Measurements from ENCODE around the gene ATRAID.

Gene ATRAID

GRCh38 chr2:27261926-27262298, 50.1 kb downstream of the ATRAID start:
- no peak for DNase-seq (ENCODE audit: low spot score)

GRCh38 chr2:27262379-27263286, 50.8 kb downstream of the ATRAID start, which contains the start of gene SLC30A3:
SLC30A3 (minus strand) TSS chr2:27263047; CDS start chr2:27262906, 141 bp downstream.
- POLR2A ChIA-PET (ENCODE audit: low non-redundant PET), result no interaction called here
- no peak for TF ChIP-seq CTCF (conservative IDR thresholded peaks at IDR 0.05; ENCODE audit: low read depth)
- H3K27ac ChIP-seq, result no peak within 1 kb of the TSS
- peak; percentile 71 for DNase-seq (ENCODE audit: low spot score)
- CTCF ChIA-PET, result interaction anchor here (0.7 to 2.0 kb wide), 3 partner anchors 17 to 93 kb away, joined by 3 to 9 read pairs (median 5); no protein-coding TSS in a partner anchor

More at GRCh38 chr2:27261926-27262298, 50.1 kb downstream of the ATRAID start:
- H3K27ac ChIP-seq, result no peak overlapping the region
- ChIA-PET CTCF (no interaction called here), POLR2A (ENCODE audit: low non-redundant PET) (no interaction called here)
- no peak for TF ChIP-seq CTCF (conservative IDR thresholded peaks at IDR 0.05; ENCODE audit: low read depth)

- ChIA-PET CTCF (interaction anchor here (0.7 to 5.0 kb wide), 4 partner anchors 17 to 94 kb away, joined by 3 to 32 read pairs (median 6); partner anchors contain the start of gene TRIM54), POLR2A (ENCODE audit: low non-redundant PET) (no interaction called here)
- DNase-seq (ENCODE audit: low spot score), result no peak
These were observed 51.7 kb downstream of the ATRAID start for GRCh38 chr2:27263287-27264252.

GRCh38 chr2:27264253-27264752, 52.5 kb downstream of the ATRAID start:
- DNase-seq (ENCODE audit: low spot score), result no peak
- no peak for TF ChIP-seq CTCF (conservative IDR thresholded peaks at IDR 0.05; ENCODE audit: low read depth)
- no peak overlapping the region for H3K27ac ChIP-seq
- POLR2A ChIA-PET (ENCODE audit: low non-redundant PET), result no interaction called here
- CTCF ChIA-PET, result interaction anchor here (0.8 to 5.0 kb wide), 6 partner anchors 14 to 176 kb away, joined by 3 to 32 read pairs (median 4); partner anchors contain the start of gene TRIM54

More at GRCh38 chr2:27263287-27264252, 51.7 kb downstream of the ATRAID start:
- no peak for TF ChIP-seq CTCF (conservative IDR thresholded peaks at IDR 0.05; ENCODE audit: low read depth)
- H3K27ac ChIP-seq, result no peak overlapping the region

GRCh38 chr2:27264753-27265535, 53.1 kb downstream of the ATRAID start:
- no peak overlapping the region for H3K27ac ChIP-seq
- CTCF ChIA-PET, result interaction anchor here (0.6 to 5.0 kb wide), 11 partner anchors 13 to 973 kb away, joined by 3 to 32 read pairs (median 3); partner anchors contain the start of gene TRIM54
- DNase-seq (ENCODE audit: low spot score), result peak; percentile 64
- peak; percentile 66 for TF ChIP-seq CTCF (conservative IDR thresholded peaks at IDR 0.05; ENCODE audit: low read depth)
- POLR2A ChIA-PET (ENCODE audit: low non-redundant PET), result no interaction called here
